ENCODE data around the gene BCAS3.

- TF ChIP-seq EZH2 (IDR thresholded peaks at IDR 0.05; ENCODE audit: insufficient read depth, poor library complexity, severe bottlenecking), result no peak
- no peak for TF ChIP-seq EZH2phosphoT487 (IDR thresholded peaks at IDR 0.05; ENCODE audit: insufficient read depth, low read depth)
These were observed 223.6 kb downstream of the BCAS3 start for GRCh38 chr17:60901242-60901641.
